Gastroesophageal sphincter (tissue), 4 donors: ENCODE measurements around the gene HPCAL1. TPM values are rescaled to one million over a fixed set of nuclear protein-coding genes. Genes with fewer than 3 reads are reported as not detected.

Experiments used
- ATAC-seq: fragments of 150-250 bp; one replicate; pipeline ENCODE4 v1.9.1; 2016; ENCODE audit warnings: mild to moderate bottlenecking, moderate library complexity
- H3K27ac ChIP-seq, 4 donors: fragments of 200-600 bp; sonication (generic) in 3 of 4; 1 replicate in 3 of 4; 2 replicates in 1 of 4; pipeline ENCODE4 v1.5.1; 2016 to 2019
- H3K27me3 ChIP-seq: fragments of 200-600 bp; sonication (generic); one replicate; pipeline ENCODE4 v1.5.1; 2019
- H3K36me3 ChIP-seq, 2 donors: fragments of 200-600 bp; sonication (generic); one replicate each; pipeline ENCODE4 v1.5.1; 2019; ENCODE audit warnings: control low read depth in 1 of 2
- H3K4me1 ChIP-seq, 3 donors: fragments of 200-600 bp; sonication (generic); 1 replicate in 2 of 3; 2 replicates in 1 of 3; pipeline ENCODE4 v1.5.1; 2016 to 2019; ENCODE audit warnings: control low read depth in 2 of 3
- H3K4me3 ChIP-seq, 2 donors: fragments of 200-600 bp; sonication (generic); one replicate each; pipeline ENCODE4 v1.5.1; 2019; ENCODE audit warnings: mild to moderate bottlenecking in 1 of 2, moderate library complexity in 1 of 2
- H3K9me3 ChIP-seq, 3 donors: fragments of 200-600 bp; sonication (generic); one replicate each; pipeline ENCODE4 v1.5.1; 2017 to 2019; ENCODE audit warnings: control low read depth in 2 of 3
- EP300 ChIP-seq: sonication (generic); formaldehyde crosslinking; IDR thresholded peaks from one replicate; pipeline ENCODE4 v1.6.1; 2017; ENCODE audit warnings: antibody characterized with exemption, mild to moderate bottlenecking
- POLR2A ChIP-seq, 2 donors: fragments of 450-650 bp; IDR thresholded peaks; one replicate each; pipeline ENCODE4 v1.6.1; 2017; ENCODE audit warnings: antibody characterized with exemption in 2 of 2, mild to moderate bottlenecking in 2 of 2, moderate library complexity in 1 of 2
- POLR2AphosphoS5 ChIP-seq: sonication (generic); formaldehyde crosslinking; IDR thresholded peaks from one replicate; pipeline ENCODE4 v1.6.1; 2017; ENCODE audit warnings: antibody characterized with exemption
- WGBS, 2 donors: methylation state at CpG; one replicate each; pipeline ENCODE4 v1.1.5; 2018; ENCODE audit warnings: low coverage in 1 of 2; 5-methylcytosine and 5-hydroxymethylcytosine counted together
- total RNA-seq, 4 donors: library from RNA; depleted of rRNA; stranded (reverse); fragments of >200 nt; gene quantifications; one replicate each; pipeline ENCODE4 v1.1.0, GENCODE V29; 2016
- TF ChIP-seq, protein P1 (sequence below), 4 experiments: fragments of 200-600 bp in 2 of 4; fragments of 450-650 bp in 2 of 4; sonication (generic) in 1 of 4; IDR thresholded peaks; one replicate each; pipeline ENCODE4 v1.5.1; 2017 to 2019; ENCODE audit warnings: antibody characterized with exemption in 4 of 4, mild to moderate bottlenecking in 2 of 4, moderate library complexity in 2 of 4

The HPCAL1 gene
- total RNA-seq, 4 donors from 2014 or later: 17.0 to 42.1 (median 29.8) TPM

GRCh38 chr2:10377747-10378085, 75.0 kb downstream of the HPCAL1 start:
- ATAC-seq: no peak
- Histone ChIP-seq H3K9me3 (no peaks in the 10 kb centered on the region), H3K4me1 (peaks cover 0 to 24% (median 0%) of the 10 kb centered on the region in 3 donors), H3K4me3 (no peak overlapping the region), H3K36me3 (no peaks in the 10 kb centered on the region), H3K27ac (no peak overlapping the region), H3K27me3 (no peaks in the 10 kb centered on the region)
- TF ChIP-seq POLR2A (IDR thresholded peaks at IDR 0.05) (no peak), POLR2AphosphoS5 (no peak), EP300 (no peak)
- TF ChIP-seq, protein P1, sequence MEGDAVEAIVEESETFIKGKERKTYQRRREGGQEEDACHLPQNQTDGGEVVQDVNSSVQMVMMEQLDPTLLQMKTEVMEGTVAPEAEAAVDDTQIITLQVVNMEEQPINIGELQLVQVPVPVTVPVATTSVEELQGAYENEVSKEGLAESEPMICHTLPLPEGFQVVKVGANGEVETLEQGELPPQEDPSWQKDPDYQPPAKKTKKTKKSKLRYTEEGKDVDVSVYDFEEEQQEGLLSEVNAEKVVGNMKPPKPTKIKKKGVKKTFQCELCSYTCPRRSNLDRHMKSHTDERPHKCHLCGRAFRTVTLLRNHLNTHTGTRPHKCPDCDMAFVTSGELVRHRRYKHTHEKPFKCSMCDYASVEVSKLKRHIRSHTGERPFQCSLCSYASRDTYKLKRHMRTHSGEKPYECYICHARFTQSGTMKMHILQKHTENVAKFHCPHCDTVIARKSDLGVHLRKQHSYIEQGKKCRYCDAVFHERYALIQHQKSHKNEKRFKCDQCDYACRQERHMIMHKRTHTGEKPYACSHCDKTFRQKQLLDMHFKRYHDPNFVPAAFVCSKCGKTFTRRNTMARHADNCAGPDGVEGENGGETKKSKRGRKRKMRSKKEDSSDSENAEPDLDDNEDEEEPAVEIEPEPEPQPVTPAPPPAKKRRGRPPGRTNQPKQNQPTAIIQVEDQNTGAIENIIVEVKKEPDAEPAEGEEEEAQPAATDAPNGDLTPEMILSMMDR (IDR thresholded peaks at IDR 0.05): no peak
- 80 to 86% methylated on average over 7 to 8 of the region's 12 CpGs for WGBS, 2 donors

- TF ChIP-seq, protein P1 (IDR thresholded peaks at IDR 0.05): no peak
- no peak for TF ChIP-seq EP300
- TF ChIP-seq POLR2AphosphoS5: no peak
- TF ChIP-seq POLR2A (IDR thresholded peaks at IDR 0.05): no peak
- no peaks in the 10 kb centered on the region for H3K27me3 ChIP-seq
- no peak overlapping the region for H3K4me3 ChIP-seq
- no peaks in the 10 kb centered on the region for H3K9me3 ChIP-seq
- ATAC-seq: no peak
- no CpG with 5 or more reads among the region's 7 CpGs for WGBS, 2 donors
- no peak overlapping the region for H3K27ac ChIP-seq
- peaks cover 0 to 29% (median 0%) of the 10 kb centered on the region in 3 donors for H3K4me1 ChIP-seq
- no peaks in the 10 kb centered on the region for H3K36me3 ChIP-seq
Observed at GRCh38 chr2:10378189-10378588, 75.5 kb downstream of the HPCAL1 start.

- Histone ChIP-seq H3K27ac (no peak overlapping the region), H3K36me3 (no peaks in the 10 kb centered on the region), H3K4me1 (peaks cover 0 to 32% (median 0%) of the 10 kb centered on the region in 3 donors), H3K9me3 (no peaks in the 10 kb centered on the region), H3K4me3 (no peak overlapping the region), H3K27me3 (no peaks in the 10 kb centered on the region)
- no peak for ATAC-seq
- TF ChIP-seq POLR2A (IDR thresholded peaks at IDR 0.05) (no peak), EP300 (no peak)
- 100% methylated on average over 2 of the region's 9 CpGs; no CpG with 5 or more reads in 1 of the 2 donors for WGBS, 2 donors
Observed at GRCh38 chr2:10380048-10380926, 77.6 kb downstream of the HPCAL1 start.

DNA sequence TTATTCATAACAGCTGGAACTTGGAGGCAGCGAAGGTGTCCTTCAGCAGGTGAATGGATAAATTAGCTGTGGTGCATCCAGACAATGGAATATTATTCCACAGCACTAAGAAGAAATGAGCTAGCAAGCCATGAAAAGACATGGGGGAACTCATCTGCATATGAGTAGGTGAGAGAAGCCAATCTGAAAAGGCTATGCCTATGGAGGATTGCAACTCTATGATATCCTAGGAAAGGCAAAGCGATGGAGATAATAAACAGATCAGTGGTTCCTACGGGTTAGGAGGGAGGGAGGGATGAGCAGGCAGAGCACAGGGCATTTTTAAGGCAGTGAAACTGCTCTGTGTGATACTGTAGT, 79.3 kb downstream of the HPCAL1 start:
- Histone ChIP-seq H3K27me3 (no peaks in the 10 kb centered on the region), H3K27ac (no peak overlapping the region), H3K4me1 (peaks cover 0 to 32% (median 0%) of the 10 kb centered on the region in 3 donors), H3K9me3 (no peaks in the 10 kb centered on the region), H3K4me3 (no peak overlapping the region), H3K36me3 (no peaks in the 10 kb centered on the region)
- no peak for ATAC-seq
- no peak for TF ChIP-seq POLR2A (IDR thresholded peaks at IDR 0.05)
- WGBS, 2 donors: 81 to 85% methylated on average over 3 of the region's 3 CpGs

GRCh38 chr2:10382354-10383061, 79.8 kb downstream of the HPCAL1 start:
- Histone ChIP-seq H3K4me1 (peaks cover 0 to 32% (median 0%) of the 10 kb centered on the region in 3 donors), H3K27me3 (no peaks in the 10 kb centered on the region), H3K9me3 (no peaks in the 10 kb centered on the region), H3K36me3 (no peaks in the 10 kb centered on the region), H3K27ac (no peak overlapping the region), H3K4me3 (no peak overlapping the region)
- 36 to 49% methylated on average over 4 to 9 of the region's 18 CpGs for WGBS, 2 donors
- ATAC-seq: peak; percentile 29
- TF ChIP-seq EP300 (no peak), POLR2A (IDR thresholded peaks at IDR 0.05) (no peak), POLR2AphosphoS5 (no peak)
- TF ChIP-seq, protein P1 (IDR thresholded peaks at IDR 0.05): no peak
